Measurements from ENCODE around the gene OPA1. TPM values are rescaled to one million over a fixed set of nuclear protein-coding genes. Genes with fewer than 3 reads are reported as not detected.

The OPA1 gene
- total and polyA plus RNA-seq, 4 donors = 13.2 to 54.5 (median 33.4) TPM

DNA sequence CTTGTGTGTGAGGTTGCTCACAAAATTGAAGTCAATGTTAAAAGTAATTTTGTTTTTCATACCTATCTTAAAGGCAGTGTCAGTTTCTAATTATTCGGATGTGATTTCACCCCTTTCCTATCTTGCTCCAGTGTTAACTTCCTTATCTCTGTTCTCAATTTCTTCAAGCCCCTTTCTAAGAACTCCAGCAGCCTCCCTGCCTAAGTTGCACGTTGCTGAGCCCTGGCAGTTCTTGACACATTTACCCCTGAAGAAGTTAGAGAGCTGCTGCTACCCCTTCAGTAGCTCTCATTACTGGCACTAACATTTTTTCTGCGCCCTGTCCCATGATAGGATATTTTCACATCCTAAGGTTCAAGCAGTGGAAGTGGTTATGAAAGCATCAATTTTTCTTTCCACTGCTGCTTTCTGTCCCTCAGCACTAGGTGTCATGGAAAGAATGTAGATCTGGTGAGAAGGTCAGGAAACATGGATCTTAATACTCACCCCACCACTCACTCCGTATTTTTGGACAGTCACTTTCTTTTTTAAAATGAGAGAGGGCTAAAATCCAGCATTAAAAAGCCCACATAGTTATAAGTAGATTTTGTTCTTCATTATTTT is 62.9 kb downstream of the OPA1 start:
- TF ChIP-seq GABPA (IDR thresholded peaks at IDR 0.05 in 1 of 2, conservative IDR thresholded peaks at IDR 0.05 in 1 of 2) = no peak
- no peak for TF ChIP-seq FOXA1 (IDR thresholded peaks at IDR 0.05)
- TF ChIP-seq, protein P1, sequence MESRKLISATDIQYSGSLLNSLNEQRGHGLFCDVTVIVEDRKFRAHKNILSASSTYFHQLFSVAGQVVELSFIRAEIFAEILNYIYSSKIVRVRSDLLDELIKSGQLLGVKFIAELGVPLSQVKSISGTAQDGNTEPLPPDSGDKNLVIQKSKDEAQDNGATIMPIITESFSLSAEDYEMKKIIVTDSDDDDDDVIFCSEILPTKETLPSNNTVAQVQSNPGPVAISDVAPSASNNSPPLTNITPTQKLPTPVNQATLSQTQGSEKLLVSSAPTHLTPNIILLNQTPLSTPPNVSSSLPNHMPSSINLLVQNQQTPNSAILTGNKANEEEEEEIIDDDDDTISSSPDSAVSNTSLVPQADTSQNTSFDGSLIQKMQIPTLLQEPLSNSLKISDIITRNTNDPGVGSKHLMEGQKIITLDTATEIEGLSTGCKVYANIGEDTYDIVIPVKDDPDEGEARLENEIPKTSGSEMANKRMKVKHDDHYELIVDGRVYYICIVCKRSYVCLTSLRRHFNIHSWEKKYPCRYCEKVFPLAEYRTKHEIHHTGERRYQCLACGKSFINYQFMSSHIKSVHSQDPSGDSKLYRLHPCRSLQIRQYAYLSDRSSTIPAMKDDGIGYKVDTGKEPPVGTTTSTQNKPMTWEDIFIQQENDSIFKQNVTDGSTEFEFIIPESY (IDR thresholded peaks at IDR 0.05) = no peak
- TF ChIP-seq JUND (IDR thresholded peaks at IDR 0.05) = no peak
- no peak for TF ChIP-seq NR2F2 (IDR thresholded peaks at IDR 0.05)
- TF ChIP-seq FOXA2 (IDR thresholded peaks at IDR 0.05) = no peak
- TF ChIP-seq HNF4G (IDR thresholded peaks at IDR 0.05) = no peak
- TF ChIP-seq, protein P2, sequence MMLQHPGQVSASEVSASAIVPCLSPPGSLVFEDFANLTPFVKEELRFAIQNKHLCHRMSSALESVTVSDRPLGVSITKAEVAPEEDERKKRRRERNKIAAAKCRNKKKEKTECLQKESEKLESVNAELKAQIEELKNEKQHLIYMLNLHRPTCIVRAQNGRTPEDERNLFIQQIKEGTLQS (IDR thresholded peaks at IDR 0.05) = no peak
- TF ChIP-seq SP1 (IDR thresholded peaks at IDR 0.05) = no peak
- no peak for TF ChIP-seq HNF4A (conservative IDR thresholded peaks at IDR 0.05)
- no peak for TF ChIP-seq RXRA (IDR thresholded peaks at IDR 0.05)
- TF ChIP-seq, protein P3, sequence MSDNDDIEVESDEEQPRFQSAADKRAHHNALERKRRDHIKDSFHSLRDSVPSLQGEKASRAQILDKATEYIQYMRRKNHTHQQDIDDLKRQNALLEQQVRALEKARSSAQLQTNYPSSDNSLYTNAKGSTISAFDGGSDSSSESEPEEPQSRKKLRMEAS (IDR thresholded peaks at IDR 0.05) = no peak
- no peak for TF ChIP-seq YY1 (IDR thresholded peaks at IDR 0.05)
- TF ChIP-seq TAF1 (conservative IDR thresholded peaks at IDR 0.05) = no peak
- TF ChIP-seq REST (IDR thresholded peaks at IDR 0.05) = no peak
- no peak for TF ChIP-seq CTCF (IDR thresholded peaks at IDR 0.05; ENCODE audit: low read depth, low read length, missing input control)
- no peak for TF ChIP-seq EGR1 (IDR thresholded peaks at IDR 0.05; ENCODE audit: low read depth in 2 of 2)
- TF ChIP-seq RAD21 (IDR thresholded peaks at IDR 0.05) = no peak
- H3K4me3 ChIP-seq (ENCODE audit: low read depth in 1 of 3, low read length in 3 of 3) = no peak overlapping the region
- no peaks in the 10 kb centered on the region for H3K27me3 ChIP-seq (ENCODE audit: control insufficient read depth in 4 of 4, insufficient read depth in 4 of 4, low read length in 3 of 4)
- no peaks in the 10 kb centered on the region for H3K4me1 ChIP-seq (ENCODE audit: control insufficient read depth in 4 of 4, insufficient read depth in 4 of 4, low read length in 3 of 4)
- H3K9me3 ChIP-seq (ENCODE audit: control insufficient read depth in 4 of 4, low read length in 3 of 4) = no peaks in the 10 kb centered on the region
- H3K9ac ChIP-seq (ENCODE audit: low read depth in 1 of 2, low read length in 2 of 2) = no peak overlapping the region
- DNase-seq (ENCODE audit: low spot score) = no peak
- peaks cover 0 to 39% (median 13%) of the 10 kb centered on the region in 4 donors for H3K36me3 ChIP-seq (ENCODE audit: control insufficient read depth in 4 of 4, insufficient read depth in 3 of 4, low read depth in 1 of 4, low read length in 3 of 4)
- 86% methylated on average over 4 of the region's 4 CpGs for WGBS
- no peak overlapping the region for H3K27ac ChIP-seq (ENCODE audit: low read depth in 1 of 2, low read length in 2 of 2)
